IPS-18a (cell line): Measurements from ENCODE around the gene RIT1.

ENCODE experiments used
- H3K27ac ChIP-seq: one replicate; pipeline ENCODE4 v1.5.1; 2013; ENCODE audit warnings: low read length
- H3K27me3 ChIP-seq: one replicate; pipeline ENCODE4 v1.6.1; 2013; ENCODE audit warnings: mild to moderate bottlenecking, low read length; ENCODE audit not compliant: control insufficient read depth, insufficient read depth
- H3K36me3 ChIP-seq: one replicate; pipeline ENCODE4 v1.6.1; 2013; ENCODE audit warnings: low read depth, low read length; ENCODE audit not compliant: control insufficient read depth
- H3K4me1 ChIP-seq: one replicate; pipeline ENCODE4 v1.6.1; 2013; ENCODE audit warnings: low read depth, low read length; ENCODE audit not compliant: control insufficient read depth
- H3K4me3 ChIP-seq: one replicate; pipeline ENCODE4 v1.5.1; 2013; ENCODE audit warnings: low read length
- H3K9ac ChIP-seq: one replicate; pipeline ENCODE4 v1.6.1; 2013; ENCODE audit warnings: mild to moderate bottlenecking, low read length, moderate library complexity
- H3K9me3 ChIP-seq: one replicate; pipeline ENCODE4 v1.6.1; 2013; ENCODE audit warnings: low read depth, low read length; ENCODE audit not compliant: control insufficient read depth

RIT1 gene

DNA sequence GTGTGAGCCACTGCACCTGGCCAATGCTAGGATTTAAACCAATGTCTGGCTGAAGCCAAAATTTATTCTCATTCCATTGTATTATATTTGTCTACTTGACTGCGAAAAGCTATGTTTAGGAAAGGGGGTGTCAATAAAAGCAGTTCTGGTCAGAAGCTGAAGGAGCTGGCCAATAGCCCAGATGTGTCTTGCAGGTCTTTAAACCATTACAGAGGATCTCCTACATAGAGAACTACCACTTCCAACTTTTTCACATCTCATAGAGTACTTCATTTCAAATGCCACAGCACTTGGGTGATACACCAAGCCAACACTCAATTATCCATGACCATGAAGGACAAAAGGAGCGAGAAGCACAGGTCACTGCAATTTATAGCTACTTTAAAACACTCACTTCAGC, 49.3 kb downstream of the RIT1 start:
- H3K9me3 ChIP-seq = no peaks in the 10 kb centered on the region
- peaks cover 7% of the 10 kb centered on the region for H3K27me3 ChIP-seq
- H3K4me1 ChIP-seq = no peaks in the 10 kb centered on the region
- no peak overlapping the region for H3K27ac ChIP-seq
- H3K4me3 ChIP-seq = no peak overlapping the region
- no peak overlapping the region for H3K9ac ChIP-seq
- no peaks in the 10 kb centered on the region for H3K36me3 ChIP-seq

GRCh38 chr1:155860970-155861510, 50.1 kb downstream of the RIT1 start:
- H3K36me3 ChIP-seq = no peaks in the 10 kb centered on the region
- peaks cover 7% of the 10 kb centered on the region for H3K27me3 ChIP-seq
- H3K9me3 ChIP-seq = no peaks in the 10 kb centered on the region
- no peak overlapping the region for H3K9ac ChIP-seq
- H3K4me3 ChIP-seq = no peak overlapping the region
- H3K4me1 ChIP-seq = no peaks in the 10 kb centered on the region
- H3K27ac ChIP-seq = no peak overlapping the region

DNA sequence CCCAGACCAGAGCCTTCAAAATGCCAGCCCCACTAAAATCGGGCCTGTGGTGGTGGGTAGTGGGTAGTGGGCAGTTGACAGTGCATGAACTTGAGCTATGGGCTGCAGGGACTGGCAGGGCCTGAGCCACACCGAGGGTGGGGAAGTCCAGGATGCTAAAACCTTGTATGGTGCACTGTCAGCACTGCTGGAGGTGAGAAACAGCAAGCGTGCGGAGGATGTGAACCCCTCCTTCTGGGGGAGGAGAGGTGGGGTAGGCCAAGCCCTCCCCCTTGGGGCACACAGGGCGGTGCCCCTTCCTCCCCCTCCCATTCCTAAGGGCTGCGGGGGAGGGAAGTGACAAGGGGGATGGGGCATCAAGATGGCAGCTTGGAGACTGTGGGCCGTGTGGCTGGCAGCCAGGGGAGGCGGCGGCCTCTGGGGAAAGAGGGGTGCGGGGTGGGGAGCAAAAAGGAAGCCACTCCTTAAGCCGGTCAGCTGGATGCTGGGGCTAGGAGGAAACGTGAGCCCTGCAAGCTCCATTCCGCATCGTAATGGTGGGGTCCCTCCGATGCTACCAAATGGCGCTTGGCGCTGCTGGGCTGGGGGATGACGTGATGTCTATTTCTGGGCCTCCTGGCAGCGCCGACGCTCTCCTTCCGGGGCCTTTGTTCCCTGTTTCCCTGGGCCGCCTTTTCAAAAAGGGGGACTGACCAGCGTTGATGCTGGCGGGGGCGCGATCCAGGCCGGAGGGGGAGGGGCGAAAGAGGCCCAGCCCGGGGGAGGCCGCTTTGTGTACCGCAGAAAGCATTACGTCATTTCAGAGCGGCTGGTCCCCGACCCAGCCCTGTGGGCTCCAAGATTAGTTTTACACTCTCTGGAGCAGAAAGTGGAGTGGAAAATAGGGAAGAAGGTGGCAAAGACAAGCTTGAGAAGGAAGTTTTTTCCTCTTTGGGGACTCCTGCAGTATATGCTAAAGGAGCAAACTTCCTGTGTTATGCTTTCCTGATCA, 51.0 kb downstream of the RIT1 start:
- Histone ChIP-seq H3K27me3 (peaks cover 7% of the 10 kb centered on the region), H3K9ac (no peak overlapping the region), H3K9me3 (no peaks in the 10 kb centered on the region), H3K4me3 (no peak overlapping the region), H3K36me3 (no peaks in the 10 kb centered on the region), H3K27ac (no peak overlapping the region), H3K4me1 (no peaks in the 10 kb centered on the region)

GRCh38 chr1:155859234-155859829, 51.8 kb downstream of the RIT1 start, which contains the start of gene SYT11:
TSS of gene SYT11 (plus strand) at chr1:155859567. CDS start at chr1:155859762, 195 bp downstream.
- Histone ChIP-seq H3K9ac (no peak within 1 kb of the TSS), H3K36me3 (peaks cover 4% of the 10 kb centered on the region), H3K27ac (no peak within 1 kb of the TSS), H3K4me3 (peak within 1 kb of the TSS; percentile 48), H3K4me1 (no peaks in the 10 kb centered on the region), H3K9me3 (no peaks in the 10 kb centered on the region), H3K27me3 (peaks cover 7% of the 10 kb centered on the region)

- no peaks in the 10 kb centered on the region for H3K4me1 ChIP-seq
- H3K9me3 ChIP-seq = no peaks in the 10 kb centered on the region
- no peak overlapping the region for H3K9ac ChIP-seq
- no peak overlapping the region for H3K27ac ChIP-seq
- H3K4me3 ChIP-seq = peak overlapping the region; percentile 48
- H3K27me3 ChIP-seq = peaks cover 7% of the 10 kb centered on the region
- H3K36me3 ChIP-seq = peaks cover 7% of the 10 kb centered on the region
These were observed 52.3 kb downstream of the RIT1 start for GRCh38 chr1:155858800-155859233.

DNA sequence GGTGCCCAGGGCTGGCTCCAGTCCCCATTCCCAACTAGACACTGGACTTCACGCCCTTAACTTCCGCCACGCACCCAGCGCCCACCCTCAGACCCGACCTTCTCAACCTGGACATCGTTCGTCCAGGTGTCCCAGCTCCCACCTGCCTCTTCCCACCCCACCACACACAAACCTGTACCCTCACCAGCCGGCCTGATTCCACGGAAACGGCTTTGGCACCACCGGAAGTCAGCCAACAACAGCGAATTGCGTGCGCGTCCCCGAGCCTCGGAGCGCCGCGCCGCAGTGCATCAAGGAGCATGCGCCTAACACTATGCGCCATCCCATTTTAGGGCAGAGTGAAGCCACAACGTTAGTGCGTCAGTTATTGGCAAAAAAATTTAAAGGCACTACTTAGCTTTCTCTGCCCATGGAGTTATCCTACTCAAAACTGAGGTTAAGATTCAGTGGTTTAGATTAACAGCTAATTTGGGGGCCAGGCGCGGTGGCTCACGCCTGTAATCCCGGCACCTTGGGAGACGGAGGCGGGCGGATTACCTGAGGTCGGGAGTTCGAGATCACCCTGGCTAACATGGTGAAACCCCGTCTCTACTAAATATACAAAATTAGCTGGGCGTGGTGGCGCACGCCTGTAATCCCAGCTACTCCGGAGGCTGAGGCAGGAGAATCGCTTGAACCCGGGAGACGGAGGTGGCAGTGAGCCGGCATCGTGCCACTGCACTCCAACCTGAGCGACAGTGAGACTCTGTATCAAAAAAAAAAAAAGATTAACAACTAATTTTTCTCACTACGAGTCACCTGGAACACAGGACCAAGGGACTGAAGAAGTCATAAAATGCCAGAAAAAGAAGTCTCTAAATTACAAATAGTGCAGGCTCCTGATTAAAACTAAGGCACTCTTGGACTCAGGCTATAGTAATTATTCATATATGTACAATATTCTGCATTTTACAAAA, 53.9 kb downstream of the RIT1 start, which contains the start of gene GON4L:
Gene GON4L (minus strand): TSS at position 240 of the 956 bp plus-strand sequence. CDS start 3,434 bp downstream, outside the sequence.
- H3K4me3 ChIP-seq = peak within 1 kb of the TSS; percentile 95
- H3K36me3 ChIP-seq = peaks cover 19% of the 10 kb centered on the region
- peak within 1 kb of the TSS; percentile 48 for H3K27ac ChIP-seq
- no peaks in the 10 kb centered on the region for H3K9me3 ChIP-seq
- peaks cover 3% of the 10 kb centered on the region for H3K27me3 ChIP-seq
- peak within 1 kb of the TSS; percentile 87 for H3K9ac ChIP-seq
- no peaks in the 10 kb centered on the region for H3K4me1 ChIP-seq

GRCh38 chr1:155856257-155856974, 54.7 kb downstream of the RIT1 start:
- Histone ChIP-seq H3K9ac (peak overlapping the region; percentile 87), H3K36me3 (peaks cover 22% of the 10 kb centered on the region), H3K4me1 (no peaks in the 10 kb centered on the region), H3K4me3 (peak overlapping the region; percentile 95), H3K27me3 (no peaks in the 10 kb centered on the region), H3K27ac (peak overlapping the region; percentile 48), H3K9me3 (no peaks in the 10 kb centered on the region)

DNA sequence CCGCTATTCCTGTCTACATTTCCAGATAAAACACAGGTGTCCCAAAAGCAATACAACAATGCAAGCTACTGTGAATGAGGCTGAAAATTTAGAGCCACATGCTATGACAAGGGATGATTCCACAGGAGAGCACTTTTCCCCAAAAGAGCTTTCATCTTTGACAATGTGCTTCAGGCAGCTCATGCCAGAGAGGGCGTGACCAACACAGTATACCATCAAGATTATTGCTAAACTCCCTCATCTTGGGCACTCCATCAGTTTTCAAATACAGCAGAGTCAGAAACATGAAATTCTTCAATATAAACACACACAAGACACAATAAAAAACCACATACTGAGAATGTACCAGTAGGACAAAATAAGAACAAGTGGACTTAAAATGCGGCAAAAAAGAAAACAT, 60.8 kb downstream of the RIT1 start:
- Histone ChIP-seq H3K27me3 (no peaks in the 10 kb centered on the region), H3K36me3 (peaks cover 41% of the 10 kb centered on the region), H3K9ac (no peak overlapping the region), H3K4me1 (no peaks in the 10 kb centered on the region), H3K9me3 (no peaks in the 10 kb centered on the region), H3K4me3 (no peak overlapping the region), H3K27ac (no peak overlapping the region)

DNA sequence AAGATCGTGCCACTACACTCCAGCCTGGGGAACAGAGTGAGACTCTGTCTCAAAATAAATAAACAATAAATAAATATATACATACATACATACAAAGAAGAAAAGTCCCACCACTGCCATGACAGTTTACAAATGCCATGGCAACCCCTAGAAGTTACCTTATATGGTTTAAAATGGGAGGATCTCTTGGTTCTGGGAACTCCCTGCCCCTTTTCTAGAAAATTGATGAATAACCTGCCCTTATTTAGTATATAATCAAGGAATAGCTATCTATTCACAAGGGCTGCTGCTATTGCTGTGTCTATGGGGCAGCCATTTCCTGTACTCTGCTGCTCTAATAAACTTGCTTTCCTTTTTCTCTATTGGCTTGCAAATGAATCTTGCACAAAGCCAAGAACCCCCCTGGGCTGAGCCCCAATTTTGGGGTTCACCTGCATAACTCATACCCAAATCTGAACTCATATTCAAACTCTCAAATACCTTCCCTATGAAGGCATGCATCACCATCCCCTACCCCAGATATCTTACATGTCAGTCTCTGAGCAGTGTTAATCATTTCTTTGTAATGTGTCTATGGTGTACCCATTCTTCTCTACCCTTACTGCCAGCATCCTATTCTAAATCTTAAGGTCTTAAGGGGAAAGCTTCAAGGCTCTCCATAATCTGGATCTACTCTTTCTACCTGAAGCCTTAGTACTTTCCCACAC, 63.2 kb downstream of the RIT1 start:
- Histone ChIP-seq H3K27ac (no peak overlapping the region), H3K27me3 (no peaks in the 10 kb centered on the region), H3K4me3 (no peak overlapping the region), H3K9me3 (no peaks in the 10 kb centered on the region), H3K36me3 (peaks cover 32% of the 10 kb centered on the region), H3K4me1 (no peaks in the 10 kb centered on the region), H3K9ac (no peak overlapping the region)
